ENCODE results near the gene GPD1. TPM values are rescaled to one million over a fixed set of nuclear protein-coding genes. Genes with fewer than 3 reads are reported as not detected.

GPD1 gene
- total RNA-seq = 0.46 TPM in 1 of 3 replicates, not detected in the others
- long read RNA-seq = 0 reads

DNA sequence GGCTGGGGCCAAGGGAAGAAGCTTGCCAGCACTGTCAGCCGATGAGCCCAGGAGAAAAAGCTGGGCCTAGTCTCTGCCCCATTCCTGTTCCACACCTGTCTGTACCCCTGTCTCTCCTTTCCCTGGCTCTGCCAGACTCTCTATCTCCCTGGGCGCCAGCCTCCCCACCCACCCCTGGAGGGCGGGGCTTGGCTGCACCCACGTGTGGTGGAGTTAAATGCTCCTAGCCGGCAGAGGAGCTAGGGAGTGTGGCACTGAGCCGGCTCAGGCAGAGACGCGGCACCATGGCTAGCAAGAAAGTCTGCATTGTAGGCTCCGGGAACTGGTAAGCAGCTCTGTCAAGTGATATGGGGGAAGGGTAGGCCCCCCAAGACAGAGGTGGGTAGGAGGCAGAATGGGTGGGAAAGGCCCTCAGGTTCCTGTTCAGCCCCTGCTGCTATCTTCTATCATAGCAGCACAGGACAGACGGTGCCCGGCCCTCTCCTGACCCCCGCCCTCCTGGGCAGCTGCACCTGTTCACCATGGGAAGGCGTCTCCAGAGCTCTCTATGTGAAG is at the start of gene GPD1:
Gene GPD1, plus strand, starts transcription at position 242 of the 555 bp plus-strand sequence. Its CDS starts 43 bp downstream, at position 285.
- H3K36me3 Mint-ChIP-seq (ENCODE audit: low read depth) = peaks cover 11% of the 10 kb centered on the region
- H3K9me3 Mint-ChIP-seq (ENCODE audit: low read depth) = no peaks in the 10 kb centered on the region
- H3K27ac Mint-ChIP-seq (ENCODE audit: unreplicated experiment) = no peak within 1 kb of the TSS
- no peaks in the 10 kb centered on the region for H3K27me3 Mint-ChIP-seq (ENCODE audit: low read depth)
- DNase-seq (ENCODE audit: low spot score) = no peak
- TF ChIP-seq, protein P1, sequence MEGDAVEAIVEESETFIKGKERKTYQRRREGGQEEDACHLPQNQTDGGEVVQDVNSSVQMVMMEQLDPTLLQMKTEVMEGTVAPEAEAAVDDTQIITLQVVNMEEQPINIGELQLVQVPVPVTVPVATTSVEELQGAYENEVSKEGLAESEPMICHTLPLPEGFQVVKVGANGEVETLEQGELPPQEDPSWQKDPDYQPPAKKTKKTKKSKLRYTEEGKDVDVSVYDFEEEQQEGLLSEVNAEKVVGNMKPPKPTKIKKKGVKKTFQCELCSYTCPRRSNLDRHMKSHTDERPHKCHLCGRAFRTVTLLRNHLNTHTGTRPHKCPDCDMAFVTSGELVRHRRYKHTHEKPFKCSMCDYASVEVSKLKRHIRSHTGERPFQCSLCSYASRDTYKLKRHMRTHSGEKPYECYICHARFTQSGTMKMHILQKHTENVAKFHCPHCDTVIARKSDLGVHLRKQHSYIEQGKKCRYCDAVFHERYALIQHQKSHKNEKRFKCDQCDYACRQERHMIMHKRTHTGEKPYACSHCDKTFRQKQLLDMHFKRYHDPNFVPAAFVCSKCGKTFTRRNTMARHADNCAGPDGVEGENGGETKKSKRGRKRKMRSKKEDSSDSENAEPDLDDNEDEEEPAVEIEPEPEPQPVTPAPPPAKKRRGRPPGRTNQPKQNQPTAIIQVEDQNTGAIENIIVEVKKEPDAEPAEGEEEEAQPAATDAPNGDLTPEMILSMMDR (IDR thresholded peaks at IDR 0.05) = no peak
- H3K4me3 Mint-ChIP-seq (ENCODE audit: unreplicated experiment) = no peak within 1 kb of the TSS
- peaks cover 11% of the 10 kb centered on the region for H3K4me1 Mint-ChIP-seq (ENCODE audit: low read depth)

DNA sequence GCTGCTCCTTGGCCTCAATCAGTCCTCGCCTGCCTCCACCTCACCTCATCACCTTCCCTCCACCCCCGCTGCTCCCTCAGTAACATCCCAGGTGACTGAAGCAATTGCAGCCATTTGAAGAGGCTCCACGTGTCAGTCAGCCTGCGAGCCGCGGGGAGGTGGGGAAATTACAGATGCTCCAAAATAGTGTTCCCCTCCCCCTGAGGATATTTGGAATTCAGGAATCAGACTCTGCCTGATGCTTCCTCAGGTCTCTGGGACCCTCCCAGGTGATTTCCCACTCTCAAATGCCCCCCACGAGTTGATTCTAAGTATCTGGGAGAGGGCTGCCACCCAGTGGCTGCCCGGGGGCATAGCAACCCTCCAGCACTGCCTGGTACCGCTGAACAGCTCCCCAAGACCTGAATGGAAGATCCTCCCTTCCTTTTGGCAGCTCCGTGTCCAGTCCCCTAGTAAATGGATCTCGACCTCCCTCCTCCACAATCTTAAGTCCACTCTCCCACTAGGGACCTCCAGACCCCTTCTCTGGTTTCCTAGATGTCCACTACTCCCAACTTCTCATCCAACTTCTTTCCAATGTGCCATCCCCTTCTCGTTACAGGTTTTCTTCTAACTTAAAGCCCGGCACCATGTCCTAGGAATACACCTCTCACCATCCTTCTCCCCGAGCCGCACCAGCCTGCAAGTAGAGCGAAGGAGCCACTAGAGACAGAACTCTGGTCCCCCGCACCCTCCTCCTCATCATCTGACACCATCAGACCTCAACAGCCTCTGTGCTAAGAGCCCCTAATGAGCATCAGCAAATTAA is 47.8 kb upstream of the GPD1 start:
- peaks cover 33% of the 10 kb centered on the region for H3K27me3 Mint-ChIP-seq (ENCODE audit: low read depth)
- peaks cover 14% of the 10 kb centered on the region for H3K4me1 Mint-ChIP-seq (ENCODE audit: low read depth)
- peaks cover 1% of the 10 kb centered on the region for H3K36me3 Mint-ChIP-seq (ENCODE audit: low read depth)
- no peaks in the 10 kb centered on the region for H3K9me3 Mint-ChIP-seq (ENCODE audit: low read depth)
- peak; percentile 46 for DNase-seq (ENCODE audit: low spot score)
- H3K27ac Mint-ChIP-seq (ENCODE audit: unreplicated experiment) = no peak overlapping the region
- H3K4me3 Mint-ChIP-seq (ENCODE audit: unreplicated experiment) = peak overlapping the region; percentile 44
- TF ChIP-seq, protein P1 (IDR thresholded peaks at IDR 0.05) = peak; percentile 99

DNA sequence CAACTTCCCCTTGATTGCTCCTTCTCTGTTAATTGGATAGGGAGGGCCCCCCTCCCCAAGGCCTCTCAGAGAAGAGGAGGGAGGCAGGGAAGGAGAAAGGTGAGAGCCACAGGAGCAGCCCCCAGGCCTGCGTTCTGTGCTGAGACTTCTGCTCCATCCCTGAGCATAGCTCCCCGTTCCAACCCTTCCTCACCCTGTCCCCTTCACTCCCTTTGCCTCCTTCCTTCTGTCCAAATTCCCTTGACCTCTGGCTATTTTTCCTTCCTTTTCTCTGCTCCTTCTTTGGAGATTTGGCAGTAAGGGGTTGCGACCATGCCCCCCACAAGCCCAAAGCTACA is 47.2 kb upstream of the GPD1 start:
- H3K4me3 Mint-ChIP-seq (ENCODE audit: unreplicated experiment) = peak overlapping the region; percentile 86
- TF ChIP-seq, protein P1 (IDR thresholded peaks at IDR 0.05) = no peak
- peak; percentile 32 for DNase-seq (ENCODE audit: low spot score)
- peaks cover 14% of the 10 kb centered on the region for H3K4me1 Mint-ChIP-seq (ENCODE audit: low read depth)
- H3K27ac Mint-ChIP-seq (ENCODE audit: unreplicated experiment) = no peak overlapping the region
- no peaks in the 10 kb centered on the region for H3K9me3 Mint-ChIP-seq (ENCODE audit: low read depth)
- peaks cover 1% of the 10 kb centered on the region for H3K36me3 Mint-ChIP-seq (ENCODE audit: low read depth)
- H3K27me3 Mint-ChIP-seq (ENCODE audit: low read depth) = peaks cover 29% of the 10 kb centered on the region

DNA sequence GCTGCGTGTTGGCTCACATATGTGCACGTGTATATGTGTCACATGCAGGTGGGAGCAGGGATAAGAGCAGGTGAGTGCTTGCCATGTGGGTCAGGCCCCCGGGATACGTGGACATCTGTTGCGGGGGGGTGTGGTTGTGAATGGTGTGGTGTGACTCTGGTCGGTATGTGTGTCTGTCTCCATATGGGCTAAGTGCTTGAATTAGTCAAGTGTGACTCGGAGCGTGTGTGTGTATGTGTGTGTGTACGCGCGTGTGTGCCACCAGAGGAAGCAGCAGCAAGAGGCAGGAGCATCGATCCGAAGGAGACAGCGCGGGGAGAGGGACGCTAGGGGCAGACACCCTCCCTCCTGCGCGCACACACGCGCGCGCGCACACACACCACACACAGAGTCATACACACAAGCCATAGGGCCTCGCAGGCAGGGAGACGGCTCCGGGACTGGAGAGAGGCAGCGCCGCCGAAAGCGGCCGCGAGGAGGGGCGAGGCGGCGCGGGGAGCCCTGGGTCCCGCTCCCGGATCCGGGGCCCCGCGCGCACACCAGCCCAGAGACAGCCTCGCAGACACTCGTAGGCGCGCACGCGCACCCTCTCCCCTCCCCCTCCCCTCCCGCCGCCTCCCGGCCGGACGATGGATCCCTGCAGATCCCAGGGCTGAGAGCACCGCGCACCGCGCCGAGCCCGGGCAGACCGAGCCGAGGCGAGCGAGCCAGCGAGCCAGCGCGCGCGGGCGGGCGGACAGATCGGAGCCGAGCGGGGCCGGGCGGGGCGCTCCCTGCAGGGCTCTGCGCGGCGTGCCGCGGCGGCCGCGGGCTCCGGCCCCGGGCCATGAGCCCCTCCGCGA is 46.6 kb upstream of the GPD1 start, which contains the start of gene ASIC1:
Gene ASIC1, plus strand, starts transcription at position 597 of the 842 bp plus-strand sequence. CDS start 1,171 bp downstream, outside the sequence.
- Mint-ChIP-seq H3K27ac (ENCODE audit: unreplicated experiment) (peak within 1 kb of the TSS; percentile 85), H3K4me1 (ENCODE audit: low read depth) (peaks cover 14% of the 10 kb centered on the region), H3K27me3 (ENCODE audit: low read depth) (peaks cover 22% of the 10 kb centered on the region), H3K4me3 (ENCODE audit: unreplicated experiment) (peak within 1 kb of the TSS; percentile 86), H3K9me3 (ENCODE audit: low read depth) (no peaks in the 10 kb centered on the region), H3K36me3 (ENCODE audit: low read depth) (peaks cover 1% of the 10 kb centered on the region)
- TF ChIP-seq, protein P1 (IDR thresholded peaks at IDR 0.05) = peak; percentile 54
- peak; percentile 85 for DNase-seq (ENCODE audit: low spot score)

Measured in chondrocyte (in vitro differentiated cells).